ENCODE data around the gene TMEM59L.

DNA sequence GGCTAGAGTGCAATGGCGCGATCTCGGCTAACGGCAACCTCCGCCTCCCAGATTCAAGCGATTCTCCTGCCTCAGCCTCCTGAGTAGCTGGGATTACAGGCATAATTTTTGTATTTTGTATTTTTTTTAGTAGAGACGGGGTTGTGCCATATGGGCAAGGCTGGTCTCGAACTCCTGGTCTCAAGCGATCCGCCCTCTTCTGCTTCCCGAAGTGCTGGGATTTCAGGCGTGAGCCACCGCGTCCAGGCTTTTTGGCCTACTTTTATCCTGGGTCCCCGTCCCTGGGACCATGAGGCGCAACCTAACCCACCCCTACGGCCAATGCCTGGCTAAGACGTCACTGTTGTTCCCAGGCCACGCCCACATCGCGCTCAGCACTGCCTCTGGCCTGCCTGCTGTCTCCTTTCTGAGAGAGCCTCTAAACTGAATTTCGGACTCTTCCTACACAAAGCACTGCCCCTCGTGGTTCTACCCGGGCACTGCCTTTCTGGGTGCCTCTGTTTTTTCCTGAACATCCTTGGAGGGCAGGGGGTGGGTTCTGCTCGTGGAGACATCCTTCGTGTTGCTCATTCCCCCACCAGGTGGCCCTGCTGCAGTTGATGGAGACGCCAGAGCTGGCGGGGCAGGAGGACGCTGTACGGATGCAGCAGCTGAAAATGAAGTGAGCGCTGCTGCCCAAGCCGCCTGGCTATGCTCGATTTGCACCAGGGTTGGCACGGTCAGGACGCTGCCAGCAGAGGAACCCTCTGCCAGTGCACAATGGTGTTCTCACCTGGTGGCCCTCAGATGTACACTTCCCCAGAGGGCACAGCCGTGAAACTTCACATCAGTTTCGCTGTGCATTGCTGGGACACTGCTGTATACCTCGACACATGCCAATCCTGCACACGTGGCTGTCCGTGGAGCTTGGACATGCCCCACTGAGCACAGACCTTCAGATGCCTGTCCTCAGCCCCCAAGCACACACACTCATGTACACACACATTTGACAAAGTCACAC lies 22.1 kb upstream of the TMEM59L start:
- TF ChIP-seq, protein P1, sequence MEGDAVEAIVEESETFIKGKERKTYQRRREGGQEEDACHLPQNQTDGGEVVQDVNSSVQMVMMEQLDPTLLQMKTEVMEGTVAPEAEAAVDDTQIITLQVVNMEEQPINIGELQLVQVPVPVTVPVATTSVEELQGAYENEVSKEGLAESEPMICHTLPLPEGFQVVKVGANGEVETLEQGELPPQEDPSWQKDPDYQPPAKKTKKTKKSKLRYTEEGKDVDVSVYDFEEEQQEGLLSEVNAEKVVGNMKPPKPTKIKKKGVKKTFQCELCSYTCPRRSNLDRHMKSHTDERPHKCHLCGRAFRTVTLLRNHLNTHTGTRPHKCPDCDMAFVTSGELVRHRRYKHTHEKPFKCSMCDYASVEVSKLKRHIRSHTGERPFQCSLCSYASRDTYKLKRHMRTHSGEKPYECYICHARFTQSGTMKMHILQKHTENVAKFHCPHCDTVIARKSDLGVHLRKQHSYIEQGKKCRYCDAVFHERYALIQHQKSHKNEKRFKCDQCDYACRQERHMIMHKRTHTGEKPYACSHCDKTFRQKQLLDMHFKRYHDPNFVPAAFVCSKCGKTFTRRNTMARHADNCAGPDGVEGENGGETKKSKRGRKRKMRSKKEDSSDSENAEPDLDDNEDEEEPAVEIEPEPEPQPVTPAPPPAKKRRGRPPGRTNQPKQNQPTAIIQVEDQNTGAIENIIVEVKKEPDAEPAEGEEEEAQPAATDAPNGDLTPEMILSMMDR (IDR thresholded peaks at IDR 0.05), result no peak
- no peak for TF ChIP-seq EZH2 (IDR thresholded peaks at IDR 0.05; ENCODE audit: borderline replicate concordance, insufficient read depth, low read depth, low read length, poor library complexity, severe bottlenecking)
